HUES6 (cell line): ENCODE results near the gene RNF13.

ENCODE experiments used
- H3K27ac ChIP-seq: 2 replicates; pipeline ENCODE4 v1.7.0; 2013; ENCODE audit warnings: low read depth, mild to moderate bottlenecking, low read length, inconsistent platforms
- H3K27me3 ChIP-seq: 2 replicates; pipeline ENCODE4 v1.6.1; 2013; ENCODE audit warnings: low read length; ENCODE audit not compliant: control insufficient read depth, insufficient read depth
- H3K36me3 ChIP-seq: 2 replicates; pipeline ENCODE4 v1.6.1; 2013; ENCODE audit warnings: low read length; ENCODE audit not compliant: control insufficient read depth, insufficient read depth
- H3K4me1 ChIP-seq: 2 replicates; pipeline ENCODE4 v1.6.1; 2013; ENCODE audit warnings: low read length; ENCODE audit not compliant: control insufficient read depth, insufficient read depth
- H3K4me3 ChIP-seq: 2 replicates; pipeline ENCODE4 v1.5.1; 2013; ENCODE audit warnings: low read depth, low read length
- H3K9ac ChIP-seq: one replicate; pipeline ENCODE4 v1.6.1; 2013; ENCODE audit warnings: mild to moderate bottlenecking, low read length
- H3K9me3 ChIP-seq: 2 replicates; pipeline ENCODE4 v1.6.1; 2013; ENCODE audit warnings: low read depth, low read length; ENCODE audit not compliant: control insufficient read depth, insufficient read depth

The RNF13 gene

GRCh38 chr3:149954812-149955211 lies 141.8 kb downstream of the RNF13 start:
- Histone ChIP-seq H3K36me3 (peaks cover 59% of the 10 kb centered on the region), H3K4me1 (peaks cover 3% of the 10 kb centered on the region; the same call in 1 of the 2 replicates), H3K4me3 (no peak overlapping the region), H3K9ac (no peak overlapping the region), H3K27me3 (no peaks in the 10 kb centered on the region), H3K9me3 (no peaks in the 10 kb centered on the region; the same call in 1 of the 2 replicates), H3K27ac (no peak overlapping the region)

- H3K9ac ChIP-seq, result no peak overlapping the region
- no peak overlapping the region for H3K4me3 ChIP-seq
- H3K36me3 ChIP-seq, result peaks cover 55% of the 10 kb centered on the region
- no peaks in the 10 kb centered on the region for H3K27me3 ChIP-seq
- no peak overlapping the region for H3K27ac ChIP-seq
- peaks cover 3% of the 10 kb centered on the region; the same call in 1 of the 2 replicates for H3K4me1 ChIP-seq
- H3K9me3 ChIP-seq, result no peaks in the 10 kb centered on the region; the same call in 1 of the 2 replicates
Observed at GRCh38 chr3:149955449-149955848, 142.4 kb downstream of the RNF13 start.

GRCh38 chr3:149957361-149958125 lies 144.5 kb downstream of the RNF13 start:
- Histone ChIP-seq H3K27ac (no peak overlapping the region), H3K4me3 (no peak overlapping the region), H3K9ac (no peak overlapping the region), H3K36me3 (peaks cover 43% of the 10 kb centered on the region), H3K27me3 (no peaks in the 10 kb centered on the region), H3K9me3 (no peaks in the 10 kb centered on the region), H3K4me1 (peaks cover 3% of the 10 kb centered on the region; the same call in 1 of the 2 replicates)

- no peak overlapping the region for H3K9ac ChIP-seq
- H3K27me3 ChIP-seq, result no peaks in the 10 kb centered on the region
- no peak overlapping the region for H3K27ac ChIP-seq
- H3K36me3 ChIP-seq, result peaks cover 39% of the 10 kb centered on the region
- no peaks in the 10 kb centered on the region for H3K9me3 ChIP-seq
- peaks cover 3% of the 10 kb centered on the region; the same call in 1 of the 2 replicates for H3K4me1 ChIP-seq
- H3K4me3 ChIP-seq, result no peak overlapping the region
Observed at GRCh38 chr3:149958171-149958796, 145.3 kb downstream of the RNF13 start.

GRCh38 chr3:149959443-149959842 lies 146.4 kb downstream of the RNF13 start:
- H3K9me3 ChIP-seq, result no peaks in the 10 kb centered on the region
- peaks cover 3% of the 10 kb centered on the region; the same call in 1 of the 2 replicates for H3K4me1 ChIP-seq
- peaks cover 47% of the 10 kb centered on the region for H3K36me3 ChIP-seq
- H3K27me3 ChIP-seq, result no peaks in the 10 kb centered on the region
- no peak overlapping the region for H3K27ac ChIP-seq
- no peak overlapping the region for H3K4me3 ChIP-seq
- no peak overlapping the region for H3K9ac ChIP-seq

- no peak overlapping the region for H3K9ac ChIP-seq
- peaks cover 69% of the 10 kb centered on the region for H3K36me3 ChIP-seq
- H3K27me3 ChIP-seq, result no peaks in the 10 kb centered on the region
- no peak overlapping the region for H3K4me3 ChIP-seq
- H3K27ac ChIP-seq, result no peak overlapping the region
- H3K9me3 ChIP-seq, result no peaks in the 10 kb centered on the region
- peaks cover 24% of the 10 kb centered on the region for H3K4me1 ChIP-seq
Observed at GRCh38 chr3:149963485-149963884, 150.5 kb downstream of the RNF13 start.

GRCh38 chr3:149964291-149964690 lies 151.3 kb downstream of the RNF13 start:
- peaks cover 64% of the 10 kb centered on the region for H3K36me3 ChIP-seq
- H3K27me3 ChIP-seq, result no peaks in the 10 kb centered on the region
- no peak overlapping the region for H3K27ac ChIP-seq
- no peaks in the 10 kb centered on the region for H3K9me3 ChIP-seq
- no peak overlapping the region for H3K4me3 ChIP-seq
- peaks cover 28% of the 10 kb centered on the region for H3K4me1 ChIP-seq
- H3K9ac ChIP-seq, result no peak overlapping the region

GRCh38 chr3:149965278-149965677 lies 152.3 kb downstream of the RNF13 start:
- Histone ChIP-seq H3K36me3 (peaks cover 61% of the 10 kb centered on the region), H3K27me3 (no peaks in the 10 kb centered on the region)

GRCh38 chr3:149967086-149967685 lies 154.2 kb downstream of the RNF13 start:
- Histone ChIP-seq H3K36me3 (peaks cover 53% of the 10 kb centered on the region), H3K9ac (no peak overlapping the region), H3K4me3 (peak overlapping the region; percentile 87; the same call in 1 of the 2 replicates), H3K9me3 (no peaks in the 10 kb centered on the region), H3K27ac (no peak overlapping the region), H3K27me3 (no peaks in the 10 kb centered on the region), H3K4me1 (peaks cover 28% of the 10 kb centered on the region)

More at GRCh38 chr3:149965278-149965677, 152.3 kb downstream of the RNF13 start:
- Histone ChIP-seq H3K9ac (no peak overlapping the region), H3K4me1 (peaks cover 28% of the 10 kb centered on the region), H3K27ac (no peak overlapping the region), H3K9me3 (no peaks in the 10 kb centered on the region), H3K4me3 (no peak overlapping the region)

GRCh38 chr3:149968216-149968615 lies 155.2 kb downstream of the RNF13 start:
- Histone ChIP-seq H3K36me3 (peaks cover 50% of the 10 kb centered on the region), H3K27me3 (no peaks in the 10 kb centered on the region), H3K4me1 (peaks cover 32% of the 10 kb centered on the region), H3K27ac (peak overlapping the region; percentile 93; the same call in 1 of the 2 replicates), H3K4me3 (peak overlapping the region; percentile 87), H3K9ac (peak overlapping the region; percentile 93), H3K9me3 (no peaks in the 10 kb centered on the region)
